Islet of Langerhans (tissue), 1 donor: ENCODE results near the gene SLC17A8.
"Not testable (repeated sequence)": the region's sequence is repeated elsewhere in the genome, so short reads cannot be mapped to it uniquely, and the experiment has no call there.

Experiments
- FAIRE-seq: peaks from one replicate; lab custom pipeline; 2011; peaks lifted over from hg19 to GRCh38; lab: Jason Lieb, UNC

Gene SLC17A8

DNA sequence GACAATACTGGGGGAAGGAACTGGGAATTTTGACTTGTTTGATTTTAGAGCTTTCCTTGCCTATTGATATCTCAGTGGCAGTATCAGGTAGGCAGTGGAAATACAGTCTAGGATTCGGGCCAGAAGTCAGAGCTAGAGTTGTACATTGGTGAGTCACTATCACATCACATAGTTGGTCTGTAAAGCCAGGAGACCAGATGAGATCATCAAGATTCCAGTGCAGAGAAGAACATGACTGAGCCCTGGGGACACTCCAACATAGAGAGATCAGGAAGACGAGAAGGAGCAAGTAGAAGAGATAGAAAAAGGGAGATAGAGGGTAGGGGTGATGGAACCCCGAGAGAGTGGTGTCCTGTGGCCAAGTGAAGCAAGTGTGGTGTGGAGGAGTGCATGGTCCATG, 70.2 kb downstream of the SLC17A8 start:
- no peak for FAIRE-seq

GRCh38 chr12:100430251-100430650, 73.4 kb downstream of the SLC17A8 start:
- FAIRE-seq, result not testable (repeated sequence)

DNA sequence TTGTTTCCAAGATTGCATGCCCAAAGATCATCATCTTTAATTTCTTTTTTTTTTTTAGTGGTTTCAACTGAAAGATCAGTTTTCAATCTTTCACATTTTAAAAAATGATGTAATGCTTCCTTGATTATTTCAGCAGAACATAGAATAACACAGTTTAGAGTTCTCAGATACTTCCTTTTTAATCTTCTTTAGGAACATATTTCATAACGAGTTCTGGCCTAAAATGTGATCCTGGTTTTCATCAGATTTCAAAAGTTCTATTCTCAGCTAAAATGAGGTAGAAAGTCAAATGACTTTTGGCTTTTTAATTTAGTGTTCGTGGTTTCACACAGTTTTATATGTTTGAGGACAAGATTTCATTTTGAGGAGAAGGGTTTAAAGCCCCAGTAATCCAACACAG, 76.8 kb downstream of the SLC17A8 start:
- no peak for FAIRE-seq

- FAIRE-seq, result no peak
Observed at GRCh38 chr12:100434177-100434576, 77.3 kb downstream of the SLC17A8 start.

- FAIRE-seq, result no peak
Observed at GRCh38 chr12:100435957-100436356, 79.1 kb downstream of the SLC17A8 start.

GRCh38 chr12:100437038-100437841, 80.4 kb downstream of the SLC17A8 start:
- FAIRE-seq, result no peak

- no peak for FAIRE-seq
Observed at GRCh38 chr12:100439797-100440196, 82.9 kb downstream of the SLC17A8 start.

DNA sequence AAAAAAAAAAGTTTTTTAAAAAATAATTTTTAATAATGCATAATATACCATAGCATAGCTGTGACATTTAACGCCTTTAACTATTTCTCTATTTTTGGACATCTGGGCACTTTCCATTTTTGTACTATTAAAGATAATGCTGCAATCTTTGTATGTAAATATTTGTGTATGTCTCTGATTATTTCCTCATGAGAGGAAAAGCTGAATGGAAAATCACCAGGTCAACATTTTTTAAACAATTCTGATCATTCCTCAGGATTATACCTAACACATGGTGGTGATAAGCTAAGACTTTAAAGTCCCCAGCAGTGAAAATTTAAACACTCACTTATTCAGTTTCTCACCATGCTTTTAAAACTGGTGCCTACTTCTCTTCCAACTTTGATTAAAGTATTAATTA, 85.5 kb downstream of the SLC17A8 start:
- FAIRE-seq, result no peak

DNA sequence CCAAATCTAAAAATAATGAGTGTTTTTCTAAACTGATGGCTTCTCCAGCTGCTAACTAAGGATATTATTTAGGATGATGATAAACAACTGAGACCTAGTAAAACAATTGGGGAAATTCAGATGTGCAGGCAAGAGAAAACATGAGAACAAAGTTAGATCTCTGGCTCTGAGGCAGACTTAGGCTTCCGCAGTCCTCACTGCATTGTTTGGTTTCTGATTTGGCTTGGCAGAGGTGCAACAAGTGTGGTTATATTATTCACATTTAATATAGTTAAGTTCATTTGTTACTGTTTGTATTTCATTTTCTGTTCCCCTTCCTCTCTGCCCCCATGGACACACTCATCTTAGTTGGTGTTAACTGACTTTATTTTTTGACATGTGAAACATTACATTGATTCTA, 86.6 kb downstream of the SLC17A8 start:
- no peak for FAIRE-seq

DNA sequence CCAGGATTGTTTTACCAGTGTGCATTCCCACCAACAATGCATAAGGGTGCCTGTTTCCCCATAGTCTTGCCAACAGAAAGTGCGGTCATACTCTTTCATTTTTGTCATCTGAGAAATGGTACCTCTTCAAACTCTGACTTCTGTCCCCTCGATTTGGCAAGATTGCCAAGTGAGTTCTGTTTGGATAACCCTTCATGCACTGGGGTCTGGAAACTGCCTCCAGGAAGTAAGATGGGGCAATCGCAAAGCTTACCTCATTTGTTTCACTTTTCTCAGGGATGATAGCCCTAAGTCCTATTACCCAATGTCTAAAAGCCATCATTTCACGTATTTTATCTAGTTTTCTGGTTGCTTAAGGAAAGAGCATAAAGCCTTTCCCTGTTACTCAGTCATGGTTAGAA, 88.2 kb downstream of the SLC17A8 start:
- FAIRE-seq, result no peak

- FAIRE-seq, result no peak
Observed at GRCh38 chr12:100447381-100447780, 90.5 kb downstream of the SLC17A8 start.

DNA sequence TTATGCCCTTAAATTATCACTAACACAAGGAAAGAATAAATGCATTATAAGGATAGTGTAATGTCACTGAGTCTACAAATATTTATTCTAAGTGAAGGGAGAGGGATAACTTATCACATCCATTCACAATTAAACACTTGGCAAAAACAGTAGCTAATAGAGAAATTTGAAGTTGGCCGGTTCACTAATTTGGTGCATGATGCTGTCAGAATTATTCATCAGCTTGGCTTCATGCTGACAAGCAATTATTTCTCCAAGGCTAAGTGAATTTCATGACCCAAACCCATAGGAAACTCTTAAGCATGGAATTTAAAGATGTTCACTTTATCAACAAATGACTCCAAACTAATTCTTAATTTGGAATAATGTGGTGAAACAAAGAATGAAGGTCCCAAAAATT, 91.8 kb downstream of the SLC17A8 start:
- no peak for FAIRE-seq

DNA sequence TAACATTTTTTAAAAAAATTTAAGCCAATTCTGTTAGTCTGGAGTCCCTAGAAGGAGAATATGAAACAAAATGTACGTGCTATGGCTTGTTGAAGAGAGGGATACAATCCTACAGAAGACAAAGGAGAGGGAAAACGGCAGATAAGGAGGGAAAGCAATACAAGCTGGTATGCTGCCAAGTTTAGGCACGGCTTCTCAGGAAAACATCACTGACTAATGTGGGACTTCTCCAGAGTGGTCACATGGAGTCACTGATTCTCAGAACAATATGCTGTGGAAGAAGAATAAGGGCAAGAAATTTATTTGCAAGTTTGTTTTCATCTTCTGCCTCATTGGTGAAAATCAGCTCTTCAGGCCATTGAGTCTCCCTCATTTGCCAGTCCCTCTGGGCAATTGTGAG, 93.9 kb downstream of the SLC17A8 start:
- no peak for FAIRE-seq

DNA sequence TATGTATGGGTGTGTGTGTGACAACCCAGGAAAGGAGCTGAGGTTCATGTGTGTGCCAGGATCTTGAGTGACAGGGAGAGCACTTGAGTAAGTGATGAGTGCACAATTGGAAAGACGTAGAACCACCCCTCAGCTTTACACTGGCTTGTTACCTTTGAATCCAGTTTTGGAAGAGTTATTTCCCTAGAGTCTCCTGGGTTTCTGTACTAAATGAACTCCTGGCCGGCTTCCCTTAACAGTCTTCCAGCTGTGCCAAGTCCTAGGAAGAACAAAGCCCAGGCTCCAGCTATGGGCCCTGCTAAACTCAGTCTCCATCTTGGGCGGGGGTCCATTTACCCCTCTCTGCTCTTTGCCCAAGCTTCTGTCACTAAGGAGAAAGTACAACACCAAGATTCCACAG, 97.1 kb downstream of the SLC17A8 start:
- FAIRE-seq, result no peak

- no peak for FAIRE-seq
Observed at GRCh38 chr12:100455896-100456295, 99.0 kb downstream of the SLC17A8 start.

GRCh38 chr12:100458191-100458590, 101.3 kb downstream of the SLC17A8 start:
- no peak for FAIRE-seq

- no peak for FAIRE-seq
Observed at GRCh38 chr12:100460702-100461101, 103.8 kb downstream of the SLC17A8 start.

- no peak for FAIRE-seq
Observed at GRCh38 chr12:100461330-100461973, 104.6 kb downstream of the SLC17A8 start.

GRCh38 chr12:100463661-100464060, 106.8 kb downstream of the SLC17A8 start:
- FAIRE-seq, result no peak

- FAIRE-seq, result no peak
Observed at GRCh38 chr12:100464529-100464928, 107.7 kb downstream of the SLC17A8 start.

GRCh38 chr12:100468126-100468525, 111.3 kb downstream of the SLC17A8 start:
- FAIRE-seq, result no peak
